GM19240 (cell line): Measurements from ENCODE around the gene TENT4B.
"Not testable (repeated sequence)": the region's sequence is repeated elsewhere in the genome, so short reads cannot be mapped to it uniquely, and the experiment has no call there.

ENCODE experiments used
- DNase-seq: peaks from one replicate; pipeline ENCODE4 v3.0.0; 2011; ENCODE audit warnings: low spot score; ENCODE audit not compliant: insufficient read length

The TENT4B gene

GRCh38 chr16:50152807-50153595, at the start of gene TENT4B:
TSS of gene TENT4B (plus strand) at chr16:50153306. CDS start at chr16:50153622, 316 bp downstream.
- peak; percentile 88 for DNase-seq

DNA sequence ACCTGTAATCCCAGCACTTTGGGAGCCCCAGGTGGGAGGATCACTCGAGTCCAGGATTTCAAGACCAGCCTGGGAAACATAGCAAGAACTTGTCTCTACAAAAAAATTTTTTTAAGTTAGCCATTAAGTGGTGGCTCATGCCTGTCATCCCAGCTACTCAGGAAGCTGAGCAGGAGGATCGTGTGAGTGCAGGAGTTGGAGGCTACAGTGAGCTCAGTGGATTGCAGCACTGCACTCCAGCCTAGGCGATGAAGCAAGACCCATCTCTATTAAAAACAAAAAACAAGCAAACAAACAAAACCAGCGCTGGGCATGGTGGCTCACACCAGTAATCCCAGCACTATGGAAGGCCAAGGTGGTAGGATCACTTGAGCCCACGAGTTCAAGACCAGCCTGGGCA, 49.3 kb upstream of the TENT4B start:
- DNase-seq, result no peak

- DNase-seq, result no peak
Observed at GRCh38 chr16:50114357-50115129, 38.6 kb upstream of the TENT4B start.

GRCh38 chr16:50120711-50121110, 32.4 kb upstream of the TENT4B start:
- DNase-seq, result no peak

- no peak for DNase-seq
Observed at GRCh38 chr16:50121278-50121677, 31.8 kb upstream of the TENT4B start.

GRCh38 chr16:50121721-50122445, 31.2 kb upstream of the TENT4B start:
- DNase-seq, result peak; percentile 3

DNA sequence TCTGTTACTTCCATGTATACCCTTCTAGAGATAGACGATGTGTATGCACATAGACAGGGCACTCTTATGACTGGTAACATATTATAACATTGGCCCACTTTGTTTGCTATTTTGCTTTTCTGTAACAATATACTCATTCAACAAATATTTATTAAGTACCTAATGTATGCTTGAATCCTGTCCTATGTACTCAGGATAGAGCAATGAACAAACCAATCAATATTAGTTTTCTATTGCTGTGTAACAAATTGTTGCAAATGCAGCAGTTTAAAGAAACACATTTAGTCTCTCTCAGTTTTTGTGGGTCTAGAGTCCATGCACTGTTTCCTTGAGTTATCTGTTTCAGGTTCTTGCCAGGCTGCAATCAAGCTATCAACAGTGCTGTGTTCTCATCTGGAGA, 29.7 kb upstream of the TENT4B start:
- DNase-seq, result no peak

GRCh38 chr16:50124769-50125168, 28.3 kb upstream of the TENT4B start:
- no peak for DNase-seq

DNA sequence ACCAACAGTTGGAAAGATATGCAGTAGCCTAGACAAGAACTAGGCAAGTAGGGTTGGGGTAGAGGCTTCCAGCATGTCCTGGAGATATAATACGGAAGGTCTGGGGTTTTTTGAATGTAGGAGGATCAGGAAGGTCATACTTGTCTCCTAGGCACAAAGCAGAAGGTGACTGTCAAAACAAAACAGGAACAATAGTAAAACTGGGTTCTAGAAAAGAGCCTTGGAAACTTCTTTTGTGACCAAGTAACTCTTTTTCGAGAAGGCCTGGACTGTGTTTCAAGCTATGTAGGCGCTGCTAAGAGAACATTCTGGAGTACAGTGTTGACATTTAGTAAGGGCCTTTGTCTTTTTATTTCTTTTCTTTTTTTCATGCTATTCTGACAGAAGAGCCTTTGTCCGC, 26.9 kb upstream of the TENT4B start:
- DNase-seq, result no peak

DNA sequence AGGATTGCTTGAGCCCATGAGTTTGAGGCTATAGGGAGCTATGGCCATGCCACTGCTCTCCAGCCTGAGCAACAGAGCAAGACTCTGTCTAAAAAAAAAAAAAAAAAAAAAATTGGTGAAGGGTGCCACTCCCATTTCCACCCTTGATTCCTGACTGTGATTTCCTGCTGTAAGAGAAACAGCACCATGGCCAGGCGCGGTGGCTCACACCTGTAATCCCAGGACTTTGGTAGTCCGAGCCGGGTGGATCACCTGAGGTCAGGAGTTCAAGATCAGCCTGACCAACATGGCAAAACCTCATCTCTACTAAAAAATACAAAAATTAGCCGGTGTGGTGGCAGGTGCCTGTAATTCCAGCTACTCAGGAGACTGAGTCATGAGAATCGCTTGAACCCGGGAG, 20.5 kb upstream of the TENT4B start:
- not testable (repeated sequence) for DNase-seq

- DNase-seq, result no peak
Observed at GRCh38 chr16:50133214-50133613, 19.9 kb upstream of the TENT4B start.

- no peak for DNase-seq
Observed at GRCh38 chr16:50136399-50136798, 16.7 kb upstream of the TENT4B start.

DNA sequence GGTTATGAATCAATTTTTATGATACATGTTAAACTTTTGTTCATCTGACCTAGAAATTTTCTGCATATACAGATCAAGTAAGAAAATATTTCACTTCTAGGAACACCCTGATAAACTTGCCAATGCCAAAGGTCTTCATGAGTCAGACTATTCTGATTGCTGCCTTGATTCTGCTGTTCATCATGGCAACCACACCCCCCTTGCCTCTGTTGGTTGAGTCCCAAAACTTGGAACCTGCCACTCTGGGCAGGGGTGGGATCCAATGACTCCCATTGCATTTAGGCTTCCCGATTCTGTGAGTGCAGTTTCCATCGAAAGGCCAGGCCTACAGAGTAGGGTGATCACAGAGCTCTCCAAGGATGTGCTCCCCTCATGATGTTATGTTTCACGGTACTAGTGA, 15.8 kb upstream of the TENT4B start:
- DNase-seq, result no peak

GRCh38 chr16:50139580-50139979, 13.5 kb upstream of the TENT4B start:
- no peak for DNase-seq

- no peak for DNase-seq
Observed at GRCh38 chr16:50144211-50144610, 8.9 kb upstream of the TENT4B start.

DNA sequence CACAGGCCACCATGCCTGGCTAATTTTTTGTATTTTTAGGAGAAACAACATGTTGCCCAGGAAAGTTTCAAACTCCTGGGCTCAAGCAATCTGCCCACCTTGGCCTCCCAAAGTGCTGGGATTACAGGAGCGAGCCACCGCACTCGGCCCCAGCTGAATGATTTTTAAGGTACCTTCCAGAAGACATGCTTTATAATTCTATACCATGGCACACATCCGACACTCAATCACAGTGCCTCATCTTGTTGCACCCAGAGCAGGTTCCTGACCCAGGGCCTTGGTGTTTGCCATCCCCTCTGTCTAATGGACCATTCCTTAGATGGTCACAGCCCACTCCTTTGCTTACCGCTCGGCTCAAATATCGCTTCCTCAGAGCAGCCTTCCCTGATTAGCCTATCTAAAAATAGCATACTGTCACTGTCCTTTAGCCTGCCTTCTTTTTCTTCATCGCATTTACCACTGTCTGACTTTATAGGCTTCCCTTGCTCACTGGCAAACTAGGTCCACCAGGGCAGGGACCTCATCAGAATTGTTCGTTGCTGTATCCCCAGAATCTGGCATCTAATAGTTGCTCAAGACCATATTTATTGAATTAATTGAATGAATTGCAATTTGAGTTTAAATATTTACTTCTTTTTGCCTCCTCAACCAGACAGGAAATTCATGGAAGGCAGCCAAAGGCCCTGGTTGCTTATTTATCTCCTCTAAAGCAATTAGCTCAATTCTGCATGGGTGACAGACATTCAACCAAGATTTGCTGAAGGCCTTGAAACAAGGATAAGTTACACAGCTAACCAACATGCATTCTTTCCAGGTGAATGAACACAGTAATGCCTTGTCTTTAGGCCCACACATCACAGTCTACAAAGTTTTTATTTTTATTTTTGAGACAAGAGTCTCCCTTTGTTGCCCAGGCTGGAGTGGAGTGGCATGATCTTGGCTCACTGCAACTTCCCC, 6.3 kb upstream of the TENT4B start:
- DNase-seq, result no peak

DNA sequence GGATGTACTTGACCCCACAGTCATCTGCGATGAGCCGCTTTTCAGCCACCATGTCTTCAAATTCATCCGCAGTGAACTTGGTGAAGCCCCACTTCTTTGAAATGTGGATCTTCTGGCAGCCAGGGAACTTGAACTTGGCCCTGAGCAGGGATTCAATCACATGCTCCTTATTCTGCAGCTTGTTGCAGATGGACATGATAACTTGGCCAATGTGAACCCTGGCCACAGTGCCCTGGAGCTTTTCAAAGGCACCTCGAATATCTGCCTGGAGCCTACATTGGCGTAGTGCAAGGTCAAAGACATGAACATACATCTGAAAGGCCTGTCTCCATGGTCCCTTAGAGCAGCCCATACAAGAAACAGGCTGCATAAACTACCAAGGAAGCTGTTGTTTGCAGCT, 1.8 kb upstream of the TENT4B start:
- DNase-seq, result no peak

DNA sequence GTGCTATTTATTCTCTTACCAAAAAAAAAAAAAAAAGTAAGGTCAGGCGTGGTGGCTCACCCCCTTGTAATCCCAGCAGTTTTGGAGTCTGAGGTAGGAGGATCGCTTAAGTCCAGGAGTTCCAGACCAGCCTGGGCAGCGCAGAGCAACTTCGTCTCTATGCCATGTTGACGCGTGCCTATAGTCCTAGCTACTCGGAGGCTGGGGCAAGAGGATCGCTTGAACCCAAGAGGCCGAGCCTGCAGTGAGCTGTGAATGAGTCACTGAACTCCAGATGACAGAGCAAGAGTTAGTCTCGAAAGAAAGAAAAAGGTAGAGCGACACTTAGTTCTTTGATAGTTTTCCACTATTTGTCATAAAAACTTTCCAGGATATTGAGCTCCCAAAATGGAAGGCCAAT, 1.4 kb upstream of the TENT4B start:
- DNase-seq, result no peak

GRCh38 chr16:50152351-50152806, 727 bp upstream of the TENT4B start:
- peak; percentile 73 for DNase-seq

GRCh38 chr16:50153596-50154419, 702 bp downstream of the TENT4B start:
- DNase-seq, result no peak
